GM19239 (cell line): Measurements from ENCODE around the gene RPH3AL.

Experiments
- DNase-seq: peaks from one replicate; pipeline ENCODE4 v3.0.0; 2011; ENCODE audit warnings: low spot score; ENCODE audit not compliant: insufficient read length
- FAIRE-seq: peaks from 2 replicates; lab custom pipeline; 2011; peaks lifted over from hg19 to GRCh38; lab: Jason Lieb, UNC

Gene RPH3AL

GRCh38 chr17:354651-355556 lies 2.3 kb upstream of the RPH3AL start:
- DNase-seq (no peak), FAIRE-seq (no peak)

GRCh38 chr17:353838-354234 lies 1.2 kb upstream of the RPH3AL start:
- DNase-seq (no peak), FAIRE-seq (no peak)

DNA sequence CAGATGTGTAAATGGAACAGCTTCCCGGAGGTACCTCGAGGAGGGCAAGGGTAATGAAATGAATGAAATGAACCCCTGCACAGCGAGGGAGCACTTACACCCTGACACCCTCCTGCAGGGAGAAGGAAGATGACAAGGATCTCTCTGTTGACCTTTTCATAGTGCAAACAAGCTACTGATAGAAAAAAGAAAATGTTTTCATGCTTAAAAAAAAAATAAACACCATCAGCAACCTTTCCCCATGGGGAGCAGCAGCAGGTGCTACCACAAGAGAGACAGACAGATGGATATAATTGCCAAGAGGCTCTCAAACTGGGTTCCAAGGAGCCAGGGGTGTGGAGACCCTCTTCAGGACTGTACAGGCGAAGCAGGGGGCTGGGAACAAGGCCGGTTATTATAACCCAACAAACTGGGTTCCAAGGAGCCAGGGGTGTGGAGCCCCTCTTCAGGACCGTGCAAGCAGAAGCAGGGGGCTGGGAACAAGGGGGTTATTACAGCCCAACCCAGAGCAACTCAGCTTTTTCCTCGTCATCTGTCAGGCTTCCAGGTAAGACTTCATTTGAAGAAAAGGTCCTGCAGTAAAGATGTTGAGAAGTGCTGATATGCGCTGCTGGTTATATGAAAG lies 718 bp upstream of the RPH3AL start:
- DNase-seq: no peak
- no peak for FAIRE-seq

GRCh38 chr17:351875-352420 lies 659 bp downstream of the RPH3AL start:
- DNase-seq (no peak), FAIRE-seq (no peak)

DNA sequence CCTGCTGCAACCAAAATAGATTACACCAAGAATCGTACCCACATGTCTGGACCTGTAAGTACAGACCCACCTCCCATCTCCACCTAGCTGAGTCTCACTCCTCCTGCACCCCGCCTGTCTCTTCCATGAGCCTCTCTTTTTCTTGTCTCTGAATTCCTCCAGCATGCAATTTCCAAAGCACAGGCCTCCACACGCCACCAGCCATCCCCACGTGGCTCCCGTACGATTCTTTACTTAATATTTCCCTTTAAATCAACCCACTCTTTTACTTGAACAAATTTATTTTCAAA lies 1.2 kb downstream of the RPH3AL start:
- FAIRE-seq: no peak
- no peak for DNase-seq

- no peak for FAIRE-seq
- no peak for DNase-seq
These were observed 1.7 kb downstream of the RPH3AL start for GRCh38 chr17:350706-351448.

DNA sequence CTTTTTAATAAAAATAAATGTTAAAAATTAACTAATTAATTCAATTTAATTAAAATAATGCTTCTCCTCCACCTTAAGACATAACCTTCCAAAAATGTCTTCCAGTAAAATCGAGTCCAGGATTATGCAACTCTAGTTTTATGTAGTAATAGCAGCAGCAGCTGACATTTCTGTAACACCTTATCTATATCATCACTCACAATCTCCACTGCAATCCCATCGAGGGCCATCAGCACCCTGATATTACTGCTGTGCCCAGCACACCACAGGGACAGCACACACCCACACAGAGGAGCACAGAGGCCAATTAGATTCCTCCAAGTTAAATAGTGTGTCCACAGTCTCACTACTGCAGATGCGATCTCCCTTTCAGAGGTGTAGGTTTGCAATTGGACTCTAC lies 2.9 kb downstream of the RPH3AL start:
- DNase-seq: no peak
- FAIRE-seq: no peak

DNA sequence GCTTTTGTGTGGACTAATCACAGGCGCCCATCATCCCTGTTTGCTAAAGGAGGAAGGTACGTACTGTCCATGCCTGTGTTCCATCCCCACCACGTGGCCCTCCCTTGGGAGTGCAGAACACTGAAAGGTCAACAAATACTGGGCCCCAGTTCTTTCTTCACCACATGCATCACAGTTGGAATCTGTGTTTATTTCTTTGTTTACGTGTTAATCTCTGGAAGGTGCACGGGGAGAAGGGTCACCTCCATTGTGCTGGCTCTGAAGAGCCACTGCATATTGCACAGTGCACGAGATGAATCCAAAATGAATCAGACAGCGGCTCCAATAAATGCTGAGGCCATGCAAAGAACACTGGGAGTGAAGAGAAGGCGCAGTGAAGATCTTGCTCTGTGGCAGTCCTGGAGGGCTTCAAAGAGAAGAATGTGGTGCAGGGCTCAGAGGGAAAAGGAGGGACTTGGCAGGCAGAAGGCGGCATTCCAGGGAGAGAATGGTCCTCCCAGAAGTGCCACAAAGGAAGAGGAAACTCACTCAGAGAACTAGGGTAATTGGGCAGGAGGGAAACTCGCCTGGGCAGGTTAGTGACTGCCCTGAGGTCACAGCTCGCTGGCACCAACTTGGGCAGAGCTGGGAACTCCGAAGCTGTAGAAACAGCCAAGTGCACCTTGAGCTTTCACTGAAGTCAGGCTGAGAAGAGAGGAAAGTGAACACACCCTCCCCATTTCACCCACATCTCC lies 3.7 kb downstream of the RPH3AL start:
- DNase-seq (no peak), FAIRE-seq (no peak)

DNA sequence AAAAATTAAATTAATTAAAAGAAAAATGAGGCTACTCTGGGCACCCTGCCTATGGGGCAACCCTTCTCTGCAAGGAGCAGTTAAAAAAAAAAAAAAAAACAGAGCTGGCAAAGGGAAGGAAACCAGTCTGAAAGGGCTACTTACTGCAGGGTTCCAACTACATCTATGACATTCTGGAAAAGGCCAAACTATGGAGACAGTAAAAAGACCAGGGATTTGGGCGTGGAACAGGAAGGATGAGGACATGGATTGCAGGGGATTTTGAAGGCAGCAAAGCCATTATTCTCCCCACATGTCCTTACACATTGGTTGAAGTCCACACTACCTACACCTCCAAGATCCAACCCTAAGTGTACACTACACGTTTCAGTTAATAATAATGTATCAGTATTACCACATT lies 4.6 kb downstream of the RPH3AL start:
- DNase-seq: no peak
- FAIRE-seq: no peak

- FAIRE-seq: no peak
- DNase-seq: no peak
These were observed 5.2 kb downstream of the RPH3AL start for GRCh38 chr17:347309-347899.

- no peak for FAIRE-seq
- no peak for DNase-seq
These were observed 6.4 kb downstream of the RPH3AL start for GRCh38 chr17:345992-346785.

DNA sequence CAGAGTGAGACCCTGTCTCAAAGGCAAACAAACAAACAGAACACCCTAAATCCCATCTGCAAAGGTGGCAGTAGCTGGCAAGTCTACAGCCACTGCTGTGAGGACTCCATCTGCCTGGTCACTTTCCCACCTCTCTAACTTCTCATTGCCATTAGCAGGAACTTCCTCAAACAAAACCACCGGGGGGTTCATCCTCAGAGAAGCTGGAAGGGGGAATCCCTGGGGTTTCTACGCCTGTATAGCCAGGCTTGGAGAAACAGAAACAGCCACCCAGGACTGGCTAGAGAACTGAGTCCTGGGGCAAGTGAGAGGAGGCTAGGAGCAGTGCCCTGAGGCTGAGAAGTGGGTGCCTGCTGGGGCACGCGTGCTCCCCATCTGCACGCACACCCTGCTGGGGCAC lies 7.3 kb downstream of the RPH3AL start:
- DNase-seq: no peak
- FAIRE-seq: no peak

- FAIRE-seq: no peak
- DNase-seq: no peak
These were observed 8.5 kb downstream of the RPH3AL start for GRCh38 chr17:343875-344752.

DNA sequence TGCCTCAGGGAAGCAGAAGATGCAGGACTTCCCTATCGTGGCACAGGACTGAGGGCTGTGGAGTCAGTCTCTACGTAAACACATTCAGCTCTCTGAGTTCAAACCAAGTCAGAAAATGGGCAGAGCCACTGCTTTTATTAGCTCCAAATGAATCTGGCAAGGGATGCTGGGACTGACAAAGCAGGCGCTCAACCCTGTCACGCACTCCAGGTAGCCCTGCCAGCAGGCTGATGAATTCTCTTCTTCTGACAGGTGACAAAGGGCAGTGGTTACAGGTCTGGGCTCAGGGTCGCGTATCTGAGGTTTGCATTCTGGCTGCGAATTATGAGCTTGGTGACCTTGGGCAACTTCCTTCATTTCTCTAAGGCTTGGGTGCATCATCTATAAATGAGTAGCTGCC lies 9.4 kb downstream of the RPH3AL start:
- no peak for FAIRE-seq
- no peak for DNase-seq

DNA sequence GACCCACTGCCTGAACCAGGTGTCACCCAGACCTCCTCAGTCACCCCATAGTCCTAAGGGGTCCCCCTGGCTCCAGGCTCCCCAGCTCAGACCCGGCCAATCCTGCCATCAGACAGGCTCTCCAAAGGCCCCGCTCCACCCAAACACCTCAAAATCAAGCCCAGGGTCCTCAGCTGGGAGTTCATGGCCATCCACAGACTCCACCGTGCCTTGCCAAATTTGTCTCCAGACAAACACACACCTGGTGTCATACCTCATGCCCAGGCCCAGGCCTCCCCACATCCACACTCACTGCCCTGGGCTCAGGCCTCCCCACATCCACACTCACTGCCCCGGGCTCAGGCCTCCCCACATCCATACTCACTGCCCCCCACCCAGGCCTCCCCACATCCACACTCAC lies 12.5 kb downstream of the RPH3AL start:
- FAIRE-seq: no peak
- DNase-seq: no peak

- DNase-seq (no peak), FAIRE-seq (no peak)
These were observed 13.2 kb downstream of the RPH3AL start for GRCh38 chr17:339193-340061.

DNA sequence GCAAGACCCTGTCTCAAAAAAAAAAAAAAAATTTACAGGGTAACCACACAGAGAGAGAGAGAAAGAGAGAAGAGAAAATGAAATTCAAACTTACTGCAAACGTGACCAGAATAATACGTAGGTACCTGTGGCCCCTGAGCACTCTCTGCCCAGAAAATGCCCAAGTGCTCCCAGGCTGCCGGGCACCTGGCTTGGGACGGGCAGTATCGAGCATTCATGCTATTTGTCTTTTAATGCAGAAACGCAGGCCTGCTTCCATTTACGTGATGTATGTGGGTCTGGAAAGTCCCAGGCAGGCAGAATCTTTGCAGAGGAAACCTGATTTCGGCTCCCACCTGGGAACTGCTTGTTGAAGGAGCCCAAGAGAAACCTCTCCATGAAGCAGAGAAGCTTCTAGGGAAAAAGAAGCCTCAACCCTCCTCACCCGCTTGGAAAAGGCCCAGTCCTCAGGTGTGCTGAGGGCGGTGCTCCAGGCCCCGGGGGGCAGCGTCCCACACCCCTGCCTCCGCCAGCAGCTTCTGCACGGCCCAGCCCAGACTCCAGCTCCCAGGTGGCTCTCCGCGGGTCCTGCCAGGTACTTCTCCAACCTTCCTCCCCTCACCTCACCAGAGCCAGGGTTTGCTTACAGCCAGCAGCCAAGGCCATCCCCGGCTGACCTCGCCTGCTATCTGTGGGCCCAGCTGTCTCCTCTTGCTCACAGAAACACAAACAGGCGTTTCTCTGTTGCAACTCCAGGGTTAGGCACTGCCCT lies 14.0 kb downstream of the RPH3AL start:
- DNase-seq: no peak
- FAIRE-seq: no peak
